PC-3 (cell line): Measurements from ENCODE around the gene SMC1B.
"Not testable (repeated sequence)": the region's sequence is repeated elsewhere in the genome, so short reads cannot be mapped to it uniquely, and the experiment has no call there.

Source experiments
- CTCF ChIP-seq: fragments of 300-600 bp; sonication (generic); conservative IDR thresholded peaks from 2 replicates; pipeline ENCODE4 v1.5.1; 2017; ENCODE audit warnings: antibody characterized with exemption, low read depth, mild to moderate bottlenecking, low read length
- EZH2 ChIP-seq: fragments of 300-600 bp; sonication (generic); IDR thresholded peaks from one replicate; pipeline ENCODE4 v1.6.1; 2017; ENCODE audit warnings: antibody characterized with exemption, mild to moderate bottlenecking, low read length; ENCODE audit not compliant: unreplicated experiment
- EZH2phosphoT487 ChIP-seq: fragments of 300-600 bp; sonication (generic); IDR thresholded peaks from 2 replicates; pipeline ENCODE4 v1.6.1; 2018; ENCODE audit warnings: mild to moderate bottlenecking, antibody characterized with exemption, low read length, borderline replicate concordance

- TF ChIP-seq CTCF, EZH2, EZH2phosphoT487: not testable (repeated sequence)
Observed at GRCh38 chr22:45447596-45447995, 34.2 kb upstream of the SMC1B start.
